Activated CD8-positive, alpha-beta T cell treated with anti-CD3 and anti-CD28 coated beads for 36 hours (primary cell): ENCODE results near the gene DRAP1. TPM values are rescaled to one million over a fixed set of nuclear protein-coding genes. Genes with fewer than 3 reads are reported as not detected.

Experiments used
- ATAC-seq: fragments of 200-7000 bp; cut with Tn5 transposase; one replicate; pipeline ENCODE4 v1.10.0; 2021; ENCODE audit warnings: mild to moderate bottlenecking, moderate library complexity
- CTCF ChIA-PET: fragments of 350-600 bp; sonication (Branson Sonifier 250); formaldehyde crosslinking; loops from one replicate; lab custom pipeline; 2021; ENCODE audit warnings: antibody characterized with exemption; lab: Charles Lee
- POLR2A ChIA-PET: fragments of 350-600 bp; sonication (Branson Sonifier 250); formaldehyde crosslinking; loops from one replicate; lab custom pipeline; 2021; ENCODE audit warnings: antibody characterized with exemption; lab: Charles Lee
- DNase-seq: peaks from one replicate; pipeline ENCODE4 v3.0.0-alpha.2; 2020
- H3K27ac Mint-ChIP-seq: one replicate; pipeline ENCODE4 v1.8.0; 2021; ENCODE audit warnings: mild to moderate bottlenecking, mixed read lengths
- H3K27me3 Mint-ChIP-seq: one replicate; pipeline ENCODE4 v1.8.0; 2021; ENCODE audit warnings: mixed read lengths
- H3K36me3 Mint-ChIP-seq: one replicate; pipeline ENCODE4 v1.8.0; 2021; ENCODE audit warnings: low read depth, mixed read lengths
- H3K4me1 Mint-ChIP-seq: one replicate; pipeline ENCODE4 v1.8.0; 2021; ENCODE audit warnings: low read depth, mixed read lengths
- H3K4me3 Mint-ChIP-seq: one replicate; pipeline ENCODE4 v1.8.0; 2021; ENCODE audit warnings: mild to moderate bottlenecking, moderate library complexity, mixed read lengths
- H3K9me3 Mint-ChIP-seq: one replicate; pipeline ENCODE4 v1.8.0; 2021; ENCODE audit warnings: mixed read lengths
- intact Hi-C: fragments of 100-400 bp; cut with micrococcal nuclease; formaldehyde crosslinking; loops from one replicate; pipeline ENCODE4 v1.10.0; 2022
- total RNA-seq, 2 experiments: library from RNA; stranded (reverse); gene quantifications; one replicate each; pipeline ENCODE4 v1.2.3, GENCODE V29; 2021
- TF ChIP-seq, protein P1 (sequence below): fragments of 200-600 bp; IDR thresholded peaks from one replicate; pipeline ENCODE4 v1.8.0; 2022; ENCODE audit warnings: antibody characterized with exemption, mild to moderate bottlenecking

DRAP1 gene
- total RNA-seq, 2 experiments from 2014 or later = 135 TPM

DNA sequence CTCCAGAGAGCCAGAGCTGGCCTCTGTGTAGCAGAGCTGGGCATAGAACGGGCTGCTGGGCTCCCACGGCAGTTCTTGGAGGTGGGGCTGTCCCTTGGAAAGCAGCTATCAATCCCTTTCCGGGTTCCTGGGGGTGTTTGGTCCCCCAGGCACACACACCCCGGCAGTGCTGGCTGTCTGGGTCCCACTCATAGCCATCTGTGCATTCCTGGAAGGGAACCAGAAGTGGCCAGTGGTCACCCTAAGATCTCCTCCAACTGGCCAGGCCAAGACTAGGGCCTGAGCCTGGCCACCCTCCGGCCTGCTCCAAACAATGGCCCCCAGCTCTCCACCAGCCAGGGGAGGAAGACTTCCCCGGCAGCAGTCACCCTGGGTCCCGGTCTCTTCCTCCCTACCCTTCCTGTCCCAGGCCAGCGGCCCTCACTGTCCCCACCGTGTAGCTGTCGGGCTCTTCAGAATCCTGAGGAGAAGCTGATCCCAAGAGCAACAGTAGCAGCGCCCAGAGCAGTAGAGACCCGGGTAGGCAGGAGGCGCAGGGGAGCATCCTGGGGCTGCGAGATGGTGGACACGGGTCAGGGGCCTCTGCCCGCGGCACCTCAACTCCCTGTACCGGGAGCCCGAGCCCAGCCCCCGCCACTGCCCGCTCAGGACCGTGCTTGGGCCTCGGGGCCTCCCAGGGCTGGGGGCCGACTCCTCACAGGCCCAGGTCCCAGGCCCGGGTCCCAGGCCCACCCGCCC lies 47.2 kb upstream of the DRAP1 start:
- intact Hi-C loops = no loop called here
- Mint-ChIP-seq H3K4me3 (peak overlapping the region; percentile 39), H3K36me3 (peaks cover 5% of the 10 kb centered on the region), H3K4me1 (peaks cover 39% of the 10 kb centered on the region), H3K27ac (no peak overlapping the region), H3K27me3 (no peaks in the 10 kb centered on the region), H3K9me3 (no peaks in the 10 kb centered on the region)
- TF ChIP-seq, protein P1, sequence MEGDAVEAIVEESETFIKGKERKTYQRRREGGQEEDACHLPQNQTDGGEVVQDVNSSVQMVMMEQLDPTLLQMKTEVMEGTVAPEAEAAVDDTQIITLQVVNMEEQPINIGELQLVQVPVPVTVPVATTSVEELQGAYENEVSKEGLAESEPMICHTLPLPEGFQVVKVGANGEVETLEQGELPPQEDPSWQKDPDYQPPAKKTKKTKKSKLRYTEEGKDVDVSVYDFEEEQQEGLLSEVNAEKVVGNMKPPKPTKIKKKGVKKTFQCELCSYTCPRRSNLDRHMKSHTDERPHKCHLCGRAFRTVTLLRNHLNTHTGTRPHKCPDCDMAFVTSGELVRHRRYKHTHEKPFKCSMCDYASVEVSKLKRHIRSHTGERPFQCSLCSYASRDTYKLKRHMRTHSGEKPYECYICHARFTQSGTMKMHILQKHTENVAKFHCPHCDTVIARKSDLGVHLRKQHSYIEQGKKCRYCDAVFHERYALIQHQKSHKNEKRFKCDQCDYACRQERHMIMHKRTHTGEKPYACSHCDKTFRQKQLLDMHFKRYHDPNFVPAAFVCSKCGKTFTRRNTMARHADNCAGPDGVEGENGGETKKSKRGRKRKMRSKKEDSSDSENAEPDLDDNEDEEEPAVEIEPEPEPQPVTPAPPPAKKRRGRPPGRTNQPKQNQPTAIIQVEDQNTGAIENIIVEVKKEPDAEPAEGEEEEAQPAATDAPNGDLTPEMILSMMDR = no peak
- ATAC-seq = no peak
- no peak for DNase-seq
- POLR2A ChIA-PET = interaction anchor here (0.6 to 29.8 kb wide), 8 partner anchors 15 to 284 kb away, joined by 3 to 560 read pairs (median 3); partner anchors contain the start of genes CCDC85B, CFL1, CTSW and FIBP
- CTCF ChIA-PET = interaction anchor here (0.9 to 7.1 kb wide), 5 partner anchors 9 to 117 kb away, joined by 3 to 153 read pairs (median 6); partner anchors contain the start of genes CCDC85B, CFL1, FIBP and MUS81

DNA sequence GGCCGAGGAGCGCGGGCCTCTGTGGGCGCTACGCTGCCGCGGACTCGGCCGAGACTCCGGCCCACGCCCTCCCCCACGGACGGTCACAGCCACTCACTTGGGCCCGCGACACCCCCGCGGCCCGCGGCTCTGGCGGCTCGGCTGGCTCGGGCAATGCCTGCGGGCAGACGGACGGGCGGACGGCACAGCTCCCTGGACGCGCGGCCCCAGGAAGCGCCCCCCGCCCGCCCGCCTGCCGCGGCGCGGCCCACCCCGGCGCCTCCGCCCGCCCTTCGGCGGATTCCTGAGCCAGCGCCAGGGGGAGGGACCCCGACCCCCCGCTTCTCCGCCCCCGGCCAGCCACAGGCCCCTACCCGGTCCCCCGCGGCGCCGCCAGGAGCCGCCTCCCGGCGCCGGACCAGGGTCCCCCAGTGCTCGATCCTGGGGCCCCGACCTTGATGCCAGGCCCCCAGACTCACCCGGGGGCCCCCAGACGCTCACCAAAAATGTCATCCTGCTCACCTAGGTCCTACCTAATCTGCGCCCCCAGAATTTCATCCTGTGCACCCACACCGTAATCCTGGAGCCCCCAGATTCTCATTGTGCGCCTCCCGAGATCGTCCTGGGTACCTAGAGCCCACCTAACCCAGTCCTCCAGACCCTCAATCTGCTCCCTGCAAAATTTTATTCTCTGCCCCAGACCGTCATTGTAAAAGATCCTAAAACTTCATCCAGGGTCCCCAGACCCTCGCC lies 46.5 kb upstream of the DRAP1 start, which contains the start of gene EFEMP2:
EFEMP2 (minus strand) TSS at position 215 of the 732 bp plus-strand sequence. CDS start 446 bp downstream, outside the sequence.
- Mint-ChIP-seq H3K36me3 (peaks cover 1% of the 10 kb centered on the region), H3K27me3 (no peaks in the 10 kb centered on the region), H3K4me3 (peak within 1 kb of the TSS; percentile 84), H3K9me3 (no peaks in the 10 kb centered on the region), H3K4me1 (peaks cover 44% of the 10 kb centered on the region), H3K27ac (peak within 1 kb of the TSS; percentile 81)
- CTCF ChIA-PET = interaction anchor here (1.2 to 7.1 kb wide), 4 partner anchors 13 to 54 kb away, joined by 3 to 153 read pairs (median 34); partner anchors contain the start of genes CCDC85B, CFL1, FIBP and MUS81
- intact Hi-C loops = no loop called here
- DNase-seq (no peak), ATAC-seq (no peak)
- POLR2A ChIA-PET = interaction anchor here (0.8 to 29.8 kb wide), 5 partner anchors 15 to 483 kb away, joined by 3 to 560 read pairs (median 3); partner anchors contain the start of genes CCDC85B, CFL1, CTSW and FIBP
- TF ChIP-seq, protein P1 = no peak

DNA sequence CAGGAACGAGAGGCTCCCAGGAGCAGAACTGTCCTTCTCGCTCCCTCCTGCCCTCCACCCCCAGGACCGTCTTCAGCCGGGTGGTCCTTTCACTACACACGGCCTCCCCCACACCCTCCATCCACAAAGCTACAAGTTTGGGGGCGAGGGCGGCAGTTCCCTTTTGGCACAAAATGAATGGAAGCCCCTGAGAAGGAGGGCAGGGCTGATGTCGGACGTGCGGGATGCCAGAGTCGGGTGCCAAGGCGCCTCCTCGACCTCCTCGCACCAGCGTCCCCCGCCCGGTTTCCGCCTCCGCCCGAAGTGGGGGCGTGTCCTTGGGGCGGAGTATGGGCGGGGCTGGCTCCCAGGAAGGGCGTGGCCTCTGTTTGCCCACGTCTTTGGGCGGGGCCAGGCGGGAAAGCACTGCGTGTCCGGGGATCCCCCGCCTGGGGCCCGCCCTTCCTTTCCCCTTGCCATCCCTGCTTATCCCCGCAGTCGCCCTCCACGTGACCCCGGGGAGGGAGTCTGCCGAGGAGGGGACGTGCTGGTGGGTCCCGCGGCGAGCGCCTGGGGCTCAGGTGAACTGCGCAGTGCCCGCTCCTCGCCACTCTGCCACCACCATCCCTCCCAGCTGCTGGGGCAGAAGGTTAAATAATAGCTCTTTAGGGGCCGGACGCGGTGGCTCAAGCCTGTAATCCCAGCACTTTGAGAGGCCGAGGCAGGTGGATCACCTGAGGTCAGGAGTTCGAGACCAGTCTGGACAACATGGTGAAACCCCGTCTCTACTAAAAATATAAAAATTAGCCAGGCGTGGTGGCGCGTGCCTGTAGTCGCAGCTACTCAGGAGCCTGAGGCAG lies 45.7 kb upstream of the DRAP1 start:
- ATAC-seq (peak; percentile 97), DNase-seq (peak; percentile 97)
- ChIA-PET POLR2A (interaction anchor here (0.8 to 29.8 kb wide), 4 partner anchors 16 to 484 kb away, joined by 3 to 560 read pairs (median 92); partner anchors contain the start of genes CCDC85B, CFL1, CTSW and FIBP), CTCF (interaction anchor here (1.0 to 7.1 kb wide), 3 partner anchors 12 to 15 kb away, joined by 4 to 153 read pairs (median 7); partner anchors contain the start of genes CCDC85B and FIBP)
- H3K9me3 Mint-ChIP-seq = no peaks in the 10 kb centered on the region
- TF ChIP-seq, protein P1 = no peak
- intact Hi-C loops = no loop called here
- H3K36me3 Mint-ChIP-seq = no peaks in the 10 kb centered on the region
- H3K27ac Mint-ChIP-seq = peak overlapping the region; percentile 81
- H3K27me3 Mint-ChIP-seq = no peaks in the 10 kb centered on the region
- peaks cover 49% of the 10 kb centered on the region for H3K4me1 Mint-ChIP-seq
- peak overlapping the region; percentile 84 for H3K4me3 Mint-ChIP-seq

DNA sequence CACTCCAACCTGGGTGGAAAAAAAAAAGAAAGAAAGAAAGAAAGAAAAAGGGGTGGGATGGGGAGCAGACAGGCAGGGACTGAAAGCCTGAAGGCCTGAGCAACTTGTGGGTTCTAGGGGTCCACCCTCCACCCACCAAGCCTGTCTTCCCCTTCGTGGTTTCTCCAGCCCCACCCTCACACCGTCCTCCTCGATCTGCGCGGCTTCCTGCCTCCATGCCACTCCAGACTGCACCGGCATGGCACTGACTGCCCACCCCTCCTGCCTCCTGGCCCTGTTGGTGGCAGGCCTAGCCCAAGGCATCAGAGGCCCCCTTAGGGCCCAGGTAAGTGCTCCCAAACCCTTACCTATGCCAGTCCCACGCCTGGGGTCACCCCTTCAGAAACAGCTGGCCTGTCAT lies 39.6 kb upstream of the DRAP1 start, which contains the start of gene CTSW:
CTSW (plus strand) TSS at position 221 of the 400 bp plus-strand sequence; CDS start at position 239, 18 bp downstream.
- Mint-ChIP-seq H3K36me3 (peaks cover 11% of the 10 kb centered on the region), H3K27ac (peak within 1 kb of the TSS; percentile 91), H3K4me1 (peaks cover 55% of the 10 kb centered on the region), H3K4me3 (peak within 1 kb of the TSS; percentile 89), H3K27me3 (no peaks in the 10 kb centered on the region), H3K9me3 (no peaks in the 10 kb centered on the region)
- intact Hi-C loops = no loop called here
- peak; percentile 81 for DNase-seq
- peak; percentile 63 for ATAC-seq
- TF ChIP-seq, protein P1 = no peak
- POLR2A ChIA-PET = interaction anchor here (0.8 to 28.1 kb wide), 6 partner anchors 10 to 106 kb away, joined by 3 to 560 read pairs (median 4); partner anchors contain the start of genes CCDC85B, CFL1, EFEMP2 and FIBP
- CTCF ChIA-PET = interaction anchor here (1.2 to 6.6 kb wide), 5 partner anchors 9 to 168 kb away, joined by 3 to 43 read pairs (median 6); partner anchors contain the start of genes CCDC85B, FIBP, KAT5 and MUS81
